Smooth muscle cell (in vitro differentiated cells): ENCODE results near the gene CSTF1. TPM values are rescaled to one million over a fixed set of nuclear protein-coding genes. Genes with fewer than 3 reads are reported as not detected.

ENCODE experiments used
- DNase-seq: peaks from one replicate; lab custom pipeline; 2025; ENCODE audit not compliant: unreplicated experiment; lab: John Stamatoyannopoulos, UW
- H2AFZ ChIP-seq: fragments of 200-600 bp; sonication (generic); 2 replicates; pipeline ENCODE4 v1.6.0; 2016; ENCODE audit warnings: antibody characterized with exemption, low read depth, mild to moderate bottlenecking
- H3F3A ChIP-seq: fragments of 200-600 bp; sonication (generic); 2 replicates; pipeline ENCODE4 v1.6.0; 2017; ENCODE audit warnings: antibody characterized with exemption, low read depth
- H3K27ac ChIP-seq: fragments of 200-600 bp; sonication (generic); 2 replicates; pipeline ENCODE4 v1.5.1; 2016; ENCODE audit warnings: low read depth, mild to moderate bottlenecking
- H3K27me3 ChIP-seq: fragments of 200-600 bp; sonication (generic); 2 replicates; pipeline ENCODE4 v1.6.1; 2016; ENCODE audit warnings: low read depth, mild to moderate bottlenecking
- H3K36me3 ChIP-seq: fragments of 200-600 bp; sonication (generic); 2 replicates; pipeline ENCODE4 v1.5.1; 2016; ENCODE audit warnings: low read depth
- H3K4me1 ChIP-seq: fragments of 200-600 bp; sonication (generic); 2 replicates; pipeline ENCODE4 v1.5.1; 2016; ENCODE audit warnings: low read depth
- H3K4me2 ChIP-seq: fragments of 200-600 bp; sonication (generic); 2 replicates; pipeline ENCODE4 v1.6.0; 2016; ENCODE audit warnings: mild to moderate bottlenecking
- H3K4me3 ChIP-seq: fragments of 200-600 bp; sonication (generic); 2 replicates; pipeline ENCODE4 v1.5.1; 2016; ENCODE audit warnings: mild to moderate bottlenecking
- H3K79me2 ChIP-seq: fragments of 200-600 bp; sonication (generic); 2 replicates; pipeline ENCODE4 v1.6.0; 2016; ENCODE audit warnings: low read depth, mild to moderate bottlenecking
- H3K9ac ChIP-seq: fragments of 200-600 bp; sonication (generic); 2 replicates; pipeline ENCODE4 v1.6.0; 2016; ENCODE audit warnings: low read depth
- H3K9me3 ChIP-seq: fragments of 200-600 bp; sonication (generic); replicated peaks from 2 replicates; pipeline ENCODE4 v1.5.1; 2016; ENCODE audit warnings: low read depth
- H4K20me1 ChIP-seq: fragments of 200-600 bp; sonication (generic); 2 replicates; pipeline ENCODE4 v1.6.0; 2016; ENCODE audit warnings: low read depth
- CTCF ChIP-seq: fragments of 200-600 bp; sonication (generic); IDR thresholded peaks from 2 replicates; pipeline ENCODE4 v1.5.1; 2017; ENCODE audit warnings: borderline replicate concordance, mild to moderate bottlenecking, antibody characterized with exemption; ENCODE audit not compliant: insufficient read depth, poor library complexity, severe bottlenecking
- whole genome bisulfite sequencing: methylation state at CpG from one replicate; pipeline ENCODE4 v1.1.7; 2016; ENCODE audit warnings: low lambda C conversion rate; 5-methylcytosine and 5-hydroxymethylcytosine counted together
- polyA plus RNA-seq: library from polyadenylated mRNA; unstranded; fragments of >200 nt; fragmentation: Nextera tagmentation; extraction: Ambion mirVana; gene quantifications from 2 replicates; pipeline ENCODE4 v1.2.1, GENCODE V29; 2016
- total RNA-seq: library from RNA; depleted of rRNA; stranded (reverse); fragments of >200 nt; gene quantifications from 2 replicates; pipeline ENCODE4 v1.2.3, GENCODE V29; 2014

The CSTF1 gene
- total and polyA plus RNA-seq, 2 experiments from 2014 or later = 27.8 to 38.5 TPM

GRCh38 chr20:56350842-56351241 lies 41.6 kb upstream of the CSTF1 start:
- DNase-seq = no peak

DNA sequence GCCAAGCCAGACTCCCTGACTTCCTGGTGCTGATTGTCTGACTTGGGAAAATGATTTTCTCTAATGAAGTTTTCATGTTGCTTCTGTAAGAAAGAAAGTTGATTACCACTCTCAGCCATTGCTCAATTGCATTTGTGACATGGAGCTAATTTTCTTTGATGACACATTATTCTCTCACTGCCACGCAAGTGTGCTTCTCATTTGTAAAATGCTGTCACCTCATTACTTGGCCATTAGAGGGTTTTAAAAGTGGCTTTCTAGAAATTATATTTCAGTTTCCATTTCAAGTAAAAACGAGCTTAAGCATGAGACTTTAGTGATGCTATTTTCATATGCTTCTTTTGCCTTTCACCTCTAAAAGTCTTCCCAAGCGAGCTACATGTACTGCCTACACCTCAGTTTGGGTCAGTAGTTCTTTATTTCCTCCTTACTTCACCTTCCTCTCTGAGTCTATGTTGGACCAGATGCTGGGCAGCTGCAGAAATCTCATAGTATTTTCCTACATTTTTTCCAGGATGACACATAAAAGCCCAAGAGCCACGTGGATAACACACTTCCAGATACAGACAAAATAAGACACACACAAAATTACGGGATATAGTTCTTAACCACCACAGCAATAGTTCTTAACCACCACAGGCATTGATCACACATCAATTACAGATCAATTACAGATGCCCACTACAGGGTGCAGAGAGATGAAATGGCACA lies 39.9 kb upstream of the CSTF1 start:
- no peaks in the 10 kb centered on the region for H3K79me2 ChIP-seq
- H3K36me3 ChIP-seq = no peaks in the 10 kb centered on the region
- H3F3A ChIP-seq = no peaks in the 10 kb centered on the region
- no peak overlapping the region for H3K4me2 ChIP-seq
- H3K4me1 ChIP-seq = peaks cover 16% of the 10 kb centered on the region
- H3K9ac ChIP-seq = no peak overlapping the region
- no peak for DNase-seq
- no peaks in the 10 kb centered on the region for H3K9me3 ChIP-seq
- H3K27ac ChIP-seq = no peak overlapping the region
- H2AFZ ChIP-seq = no peak overlapping the region
- 65% methylated on average over 5 of the region's 5 CpGs for WGBS
- no peaks in the 10 kb centered on the region for H3K27me3 ChIP-seq
- no peaks in the 10 kb centered on the region for H4K20me1 ChIP-seq
- no peak for TF ChIP-seq CTCF
- no peak overlapping the region for H3K4me3 ChIP-seq

More at GRCh38 chr20:56350842-56351241, 41.6 kb upstream of the CSTF1 start:
- H3K79me2 ChIP-seq = no peaks in the 10 kb centered on the region
- H3K27me3 ChIP-seq = no peaks in the 10 kb centered on the region
- H3K27ac ChIP-seq = no peak overlapping the region
- peaks cover 17% of the 10 kb centered on the region for H3K4me1 ChIP-seq
- no peak overlapping the region for H3K4me2 ChIP-seq
- no peak overlapping the region for H3K4me3 ChIP-seq
- H3K36me3 ChIP-seq = no peaks in the 10 kb centered on the region
- H3K9ac ChIP-seq = no peak overlapping the region
- H3F3A ChIP-seq = no peaks in the 10 kb centered on the region
- TF ChIP-seq CTCF = no peak
- no peaks in the 10 kb centered on the region for H3K9me3 ChIP-seq
- no peaks in the 10 kb centered on the region for H4K20me1 ChIP-seq
- H2AFZ ChIP-seq = no peak overlapping the region
- 77% methylated on average over 2 of the region's 2 CpGs for WGBS

- Histone ChIP-seq H3K36me3 (no peaks in the 10 kb centered on the region), H3K27me3 (no peaks in the 10 kb centered on the region), H3K27ac (no peak overlapping the region), H2AFZ (no peak overlapping the region), H3K9ac (no peak overlapping the region), H3K79me2 (no peaks in the 10 kb centered on the region), H3K4me1 (peaks cover 12% of the 10 kb centered on the region), H3K4me3 (no peak overlapping the region), H3K4me2 (no peak overlapping the region), H3K9me3 (no peaks in the 10 kb centered on the region), H3F3A (peaks cover 5% of the 10 kb centered on the region), H4K20me1 (no peaks in the 10 kb centered on the region)
- DNase-seq = no peak
- 79% methylated on average over 4 of the region's 4 CpGs for WGBS
- TF ChIP-seq CTCF = no peak
Measured at GRCh38 chr20:56353356-56353755, 39.1 kb upstream of the CSTF1 start.

GRCh38 chr20:56358070-56358469 lies 34.4 kb upstream of the CSTF1 start:
- peak overlapping the region; percentile 74 for H2AFZ ChIP-seq
- peak overlapping the region; percentile 97 for H3K4me3 ChIP-seq

More at GRCh38 chr20:56358070-56358469, 34.4 kb upstream of the CSTF1 start:
- peak overlapping the region; percentile 40 for H3K27ac ChIP-seq
- no peak overlapping the region for H3K9ac ChIP-seq
- no peaks in the 10 kb centered on the region for H3K27me3 ChIP-seq
- H4K20me1 ChIP-seq = peaks cover 18% of the 10 kb centered on the region
- peaks cover 17% of the 10 kb centered on the region for H3K4me1 ChIP-seq
- H3K36me3 ChIP-seq = no peaks in the 10 kb centered on the region
- H3K79me2 ChIP-seq = peaks cover 26% of the 10 kb centered on the region
- 39% methylated on average over 6 of the region's 6 CpGs for WGBS
- DNase-seq = no peak
- H3K4me2 ChIP-seq = peak overlapping the region; percentile 85
- no peak for TF ChIP-seq CTCF
- H3F3A ChIP-seq = peaks cover 6% of the 10 kb centered on the region
- H3K9me3 ChIP-seq = no peaks in the 10 kb centered on the region
